ENCODE measurements around the gene GASK1A. TPM values are rescaled to one million over a fixed set of nuclear protein-coding genes. Genes with fewer than 3 reads are reported as not detected.

Gene GASK1A
- total and polyA plus RNA-seq, 2 of the 8 experiments (the other 6 are each of a cell fraction or from before 2014, with no cell fraction given): 4.7 to 7.9 TPM

DNA sequence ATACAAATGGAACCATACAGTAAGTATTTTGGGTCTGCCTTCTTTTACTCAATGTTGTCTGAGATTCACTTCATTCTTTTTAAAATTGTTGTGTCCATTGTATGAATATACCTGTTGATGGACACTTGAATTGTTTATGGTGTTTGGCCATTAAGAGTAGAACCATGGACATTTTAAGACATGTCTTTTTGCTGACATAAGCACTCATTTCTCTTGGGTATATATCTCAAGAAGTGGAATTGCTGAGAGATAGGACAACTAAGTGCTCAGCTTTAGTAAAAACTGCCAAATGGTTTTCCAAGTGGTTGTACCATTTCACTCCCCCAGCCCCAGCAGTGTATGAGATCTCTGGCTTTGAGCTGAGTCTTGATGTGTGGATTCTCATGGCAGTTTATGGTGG lies 98.6 kb downstream of the GASK1A start:
- TF ChIP-seq ASH2L (IDR thresholded peaks at IDR 0.05; ENCODE audit: low read length): no peak
- no peak for TF ChIP-seq EP300 (IDR thresholded peaks at IDR 0.05; ENCODE audit: borderline replicate concordance in 1 of 2, low read depth in 2 of 2, low read length in 2 of 2)
- TF ChIP-seq EZH2 (IDR thresholded peaks at IDR 0.05; ENCODE audit: low read depth, low read length, severe bottlenecking): no peak
- no peaks in the 10 kb centered on the region for H3K23me2 ChIP-seq (ENCODE audit: low read depth, low read length)
- H3K56ac ChIP-seq (replicated peaks; ENCODE audit: insufficient read length, low read depth, low read length): no peak overlapping the region
- H3K79me1 ChIP-seq (ENCODE audit: low read depth, low read length): no peaks in the 10 kb centered on the region; the same call in 1 of the 2 replicates
- no peak overlapping the region for H3K27ac ChIP-seq (ENCODE audit: low read depth, low read length)
- DNase-seq (ENCODE audit: low read depth in 1 of 2, low spot score in 2 of 2) (no peak), FAIRE-seq (no peak)
- H3K4me2 ChIP-seq (ENCODE audit: insufficient read depth in 1 of 2, low read depth in 2 of 2, low read length in 2 of 2): no peak overlapping the region
- no peak overlapping the region for H4K5ac ChIP-seq (ENCODE audit: insufficient read length, low read depth, low read length)
- H2BK20ac ChIP-seq (ENCODE audit: low read length): no peak overlapping the region
- H3K4me3 ChIP-seq (ENCODE audit: extremely low read depth in 1 of 4, insufficient read depth in 2 of 4, low read depth in 3 of 4, low read length in 4 of 4): no peak overlapping the region
- H2BK15ac ChIP-seq (ENCODE audit: low read length): no peak overlapping the region
- no peak overlapping the region for H3K14ac ChIP-seq (ENCODE audit: insufficient read length)
- no peak overlapping the region for H2BK12ac ChIP-seq (ENCODE audit: low read depth, low read length)
- H2AK5ac ChIP-seq (ENCODE audit: low read depth, low read length): no peak overlapping the region
- H4K91ac ChIP-seq (replicated peaks; ENCODE audit: insufficient read length, low read length): no peak overlapping the region
- POLR2A ChIA-PET (ENCODE audit: partially characterized antibody): no interaction called here
- H3K36me3 ChIP-seq (ENCODE audit: control insufficient read depth in 2 of 4, insufficient read depth in 4 of 4, low read length in 3 of 4): peaks cover 0 to 20% (median 10%) of the 10 kb centered on the region in 4 experiments; a peak in 4 of 8 replicates
- H4K8ac ChIP-seq (ENCODE audit: extremely low read depth, insufficient read depth, low read length): no peak overlapping the region
- H2AFZ ChIP-seq (ENCODE audit: low read length): no peak overlapping the region
- CTCF ChIA-PET (ENCODE audit: partially characterized antibody): interaction anchor here (0.9 to 1.9 kb wide), 8 partner anchors 12 to 116 kb away, joined by 3 to 6 read pairs (median 4); no protein-coding TSS in a partner anchor
- no peaks in the 10 kb centered on the region for H3K79me2 ChIP-seq (ENCODE audit: control insufficient read depth in 1 of 2, insufficient read depth in 2 of 2, low read length in 2 of 2)
- H4K20me1 ChIP-seq (replicated peaks in 1 of 2; ENCODE audit: control insufficient read depth in 1 of 2, insufficient read depth in 2 of 2, low read length in 2 of 2): no peaks in the 10 kb centered on the region
- H2BK5ac ChIP-seq (ENCODE audit: low read depth, low read length): no peak overlapping the region
- H3K4me1 ChIP-seq (replicated peaks in 1 of 4; ENCODE audit: control insufficient read depth in 3 of 4, insufficient read depth in 4 of 4, low read length in 3 of 4): no peaks in the 10 kb centered on the region
- no peak overlapping the region for H3K23ac ChIP-seq (ENCODE audit: insufficient read length)
- no peaks in the 10 kb centered on the region for H3K27me3 ChIP-seq (replicated peaks in 1 of 4; ENCODE audit: control insufficient read depth in 3 of 4, extremely low read depth in 1 of 4, insufficient read depth in 3 of 4, low read length in 3 of 4)
- H2BK120ac ChIP-seq (replicated peaks; ENCODE audit: low read depth, low read length): no peak overlapping the region
- H3K4ac ChIP-seq (replicated peaks; ENCODE audit: insufficient read length, low read depth, low read length): no peak overlapping the region
- no peak overlapping the region for H3K9ac ChIP-seq (replicated peaks in 1 of 4; ENCODE audit: extremely low read depth in 1 of 4, low read depth in 3 of 4, low read length in 3 of 4)
- peaks cover 16 to 21% of the 10 kb centered on the region in 2 experiments for H3K9me3 ChIP-seq (ENCODE audit: insufficient read depth in 2 of 2, low read depth in 1 of 2, low read length in 1 of 2)
- no peak overlapping the region for H3K18ac ChIP-seq (ENCODE audit: extremely low read depth, low read length)
